Measurements from ENCODE around the gene ORAI2.

- TF ChIP-seq POLR2AphosphoS5 (IDR thresholded peaks at IDR 0.05; ENCODE audit: low read depth, low read length) = no peak
- TF ChIP-seq REST (IDR thresholded peaks at IDR 0.05; ENCODE audit: insufficient read depth in 1 of 2, low read depth in 2 of 2, low read length in 2 of 2) = no peak
- no peak for TF ChIP-seq SIN3A (IDR thresholded peaks at IDR 0.05; ENCODE audit: borderline replicate concordance, insufficient read depth, low read length)
- TF ChIP-seq TAF1 (IDR thresholded peaks at IDR 0.05; ENCODE audit: borderline replicate concordance, insufficient read depth, low read length) = no peak
Observed at GRCh38 chr7:102446387-102447156, 13.2 kb downstream of the ORAI2 start.
